OCI-LY7 (cell line): ENCODE data around the gene IQSEC2. TPM values are rescaled to one million over a fixed set of nuclear protein-coding genes. Genes with fewer than 3 reads are reported as not detected.

ENCODE experiments used
- BruUV-seq: library from RNA; stranded (reverse); fragments of 400-500 nt; replicated peaks from 2 replicates; lab custom pipeline; 2021; lab: Mats Ljungman, UMichigan
- CTCF ChIA-PET: fragments of 300-600 bp; sonication (Branson Sonifier 250); formaldehyde crosslinking; loops from one replicate; lab custom pipeline; 2022; ENCODE audit warnings: antibody characterized with exemption; ENCODE audit not compliant: unreplicated experiment; lab: Charles Lee
- POLR2A ChIA-PET: fragments of 300-600 bp; sonication (Branson Sonifier 250); formaldehyde crosslinking; loops from one replicate; lab custom pipeline; 2022; ENCODE audit warnings: antibody characterized with exemption; lab: Charles Lee
- DNase-seq: peaks from one replicate; pipeline ENCODE4 v3.0.0-alpha.2; 2015; ENCODE audit warnings: low spot score
- H2AFZ ChIP-seq: fragments of 200-600 bp; sonication (generic), shearing (Covaris generic); 2 replicates; pipeline ENCODE4 v1.6.1; 2014; ENCODE audit warnings: mild to moderate bottlenecking, antibody characterized with exemption, low read length, moderate library complexity
- H3K27ac ChIP-seq: fragments of 200-600 bp; sonication (generic); 2 replicates; pipeline ENCODE4 v1.5.1; 2014; ENCODE audit warnings: mixed run types, low read depth, mild to moderate bottlenecking, moderate library complexity, low read length, inconsistent platforms; ENCODE audit not compliant: poor library complexity, severe bottlenecking
- H3K36me3 ChIP-seq: fragments of 200-600 bp; sonication (generic); 2 replicates; pipeline ENCODE4 v1.6.1; 2014; ENCODE audit warnings: mild to moderate bottlenecking, antibody characterized with exemption, low read length, moderate library complexity, mixed read lengths; ENCODE audit not compliant: insufficient read depth
- H3K4me1 ChIP-seq: fragments of 200-600 bp; sonication (generic); 2 replicates; pipeline ENCODE4 v1.5.1; 2014; ENCODE audit warnings: mild to moderate bottlenecking, low read length; ENCODE audit not compliant: insufficient read depth, poor library complexity, severe bottlenecking
- H3K4me2 ChIP-seq: fragments of 200-600 bp; sonication (generic); 2 replicates; pipeline ENCODE4 v1.6.1; 2014; ENCODE audit warnings: mild to moderate bottlenecking, low read length
- H3K4me3 ChIP-seq: fragments of 200-600 bp; sonication (generic); 2 replicates; pipeline ENCODE4 v1.5.1; 2014; ENCODE audit warnings: mild to moderate bottlenecking, low read depth, low read length; ENCODE audit not compliant: poor library complexity, severe bottlenecking
- H3K79me2 ChIP-seq: fragments of 200-600 bp; sonication (generic); 2 replicates; pipeline ENCODE4 v1.6.1; 2016; ENCODE audit warnings: low read depth, mild to moderate bottlenecking, low read length, moderate library complexity, mixed read lengths; ENCODE audit not compliant: insufficient read depth
- H3K9me2 ChIP-seq: fragments of 200-600 bp; sonication (generic); 2 replicates; pipeline ENCODE4 v1.6.1; 2016; ENCODE audit warnings: mild to moderate bottlenecking, low read length, mixed read lengths; ENCODE audit not compliant: insufficient read depth
- H3K9me3 ChIP-seq: fragments of 200-600 bp; sonication (generic); 2 replicates; pipeline ENCODE4 v1.6.1; 2014; ENCODE audit warnings: mild to moderate bottlenecking, mixed run types, low read length, mixed read lengths
- H4K20me1 ChIP-seq: fragments of 200-600 bp; sonication (generic); 2 replicates; pipeline ENCODE4 v1.6.1; 2014; ENCODE audit warnings: mild to moderate bottlenecking, antibody characterized with exemption, low read length, moderate library complexity, mixed read lengths; ENCODE audit not compliant: insufficient read depth
- EZH2phosphoT487 ChIP-seq: fragments of 200-600 bp; sonication (generic); IDR thresholded peaks from 2 replicates; pipeline ENCODE4 v1.6.1; 2018; ENCODE audit warnings: low read depth, borderline replicate concordance, mild to moderate bottlenecking, mixed run types, antibody characterized with exemption, low read length, moderate library complexity, mixed read lengths
- intact Hi-C: fragments of 100-400 bp; cut with micrococcal nuclease; formaldehyde crosslinking; loops from one replicate; pipeline ENCODE4 v1.10.0; 2022; ENCODE audit not compliant: unreplicated experiment
- total RNA-seq, 2 experiments: library from RNA; depleted of rRNA in 1 of 2; stranded (reverse); fragments of >200 nt in 1 of 2; shearing (Covaris generic) in 1 of 2; gene quantifications; 2 replicates each; pipeline ENCODE4 v1.2.3, GENCODE V29; 2014 to 2022
- TF ChIP-seq, protein P1 (sequence below): fragments of 200-600 bp; sonication (generic); conservative IDR thresholded peaks from 2 replicates; pipeline ENCODE4 v1.5.1; 2014; ENCODE audit warnings: mild to moderate bottlenecking, antibody characterized with exemption, low read length, moderate library complexity, mixed read lengths

IQSEC2 gene
- total RNA-seq, 2 experiments from 2014 or later, result not detected

DNA sequence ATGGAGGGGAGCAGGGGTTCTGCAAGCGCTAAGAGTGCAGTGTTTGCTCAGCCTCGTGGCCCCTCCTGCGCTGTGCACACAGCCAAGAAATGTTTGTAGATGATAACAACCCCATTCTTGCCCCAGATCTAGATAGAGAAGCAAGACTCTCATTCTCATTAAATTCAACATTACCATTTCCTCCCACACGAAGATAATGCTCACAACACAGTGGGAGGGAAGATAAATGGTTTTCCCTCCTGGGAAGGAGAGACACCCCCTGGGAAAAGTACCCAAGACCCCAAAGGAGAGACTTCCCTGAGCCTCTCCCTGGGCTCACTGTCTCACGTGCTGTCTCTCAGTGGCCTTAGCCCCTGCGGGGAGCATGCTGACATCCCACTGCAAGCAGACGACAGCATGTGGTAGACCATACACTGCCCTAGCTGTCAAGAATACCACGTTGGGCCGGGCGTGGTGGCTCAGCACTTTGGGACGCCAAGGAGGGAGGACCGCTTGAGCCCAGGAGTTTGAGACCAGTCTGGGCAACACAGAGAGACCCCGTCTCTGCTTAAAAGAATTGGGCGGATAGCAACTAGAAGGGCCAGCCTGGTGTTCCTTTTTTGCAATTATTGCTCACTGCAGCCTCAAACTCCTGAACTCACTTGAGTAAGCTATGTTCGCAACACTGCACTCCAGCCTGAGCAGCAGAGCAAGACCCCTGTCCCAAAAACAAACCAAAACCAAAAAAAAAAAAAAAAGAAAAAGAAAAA is 34.9 kb upstream of the IQSEC2 start:
- Histone ChIP-seq H4K20me1 (no peaks in the 10 kb centered on the region), H3K9me3 (no peaks in the 10 kb centered on the region), H3K4me2 (no peak overlapping the region), H3K9me2 (no peaks in the 10 kb centered on the region), H3K4me1 (peaks cover 8% of the 10 kb centered on the region), H3K79me2 (no peaks in the 10 kb centered on the region), H3K36me3 (no peaks in the 10 kb centered on the region), H3K4me3 (no peak overlapping the region), H3K27ac (no peak overlapping the region), H2AFZ (no peak overlapping the region)
- ChIA-PET CTCF (no interaction called here), POLR2A (interaction anchor here (0.7 kb wide), 1 partner anchor 149 kb away, joined by 4 read pairs; no protein-coding TSS in a partner anchor)
- intact Hi-C loops, result loop anchor here (10.0 kb wide), 1 partner anchor 519 kb away; no protein-coding TSS in a partner anchor
- TF ChIP-seq, protein P1, sequence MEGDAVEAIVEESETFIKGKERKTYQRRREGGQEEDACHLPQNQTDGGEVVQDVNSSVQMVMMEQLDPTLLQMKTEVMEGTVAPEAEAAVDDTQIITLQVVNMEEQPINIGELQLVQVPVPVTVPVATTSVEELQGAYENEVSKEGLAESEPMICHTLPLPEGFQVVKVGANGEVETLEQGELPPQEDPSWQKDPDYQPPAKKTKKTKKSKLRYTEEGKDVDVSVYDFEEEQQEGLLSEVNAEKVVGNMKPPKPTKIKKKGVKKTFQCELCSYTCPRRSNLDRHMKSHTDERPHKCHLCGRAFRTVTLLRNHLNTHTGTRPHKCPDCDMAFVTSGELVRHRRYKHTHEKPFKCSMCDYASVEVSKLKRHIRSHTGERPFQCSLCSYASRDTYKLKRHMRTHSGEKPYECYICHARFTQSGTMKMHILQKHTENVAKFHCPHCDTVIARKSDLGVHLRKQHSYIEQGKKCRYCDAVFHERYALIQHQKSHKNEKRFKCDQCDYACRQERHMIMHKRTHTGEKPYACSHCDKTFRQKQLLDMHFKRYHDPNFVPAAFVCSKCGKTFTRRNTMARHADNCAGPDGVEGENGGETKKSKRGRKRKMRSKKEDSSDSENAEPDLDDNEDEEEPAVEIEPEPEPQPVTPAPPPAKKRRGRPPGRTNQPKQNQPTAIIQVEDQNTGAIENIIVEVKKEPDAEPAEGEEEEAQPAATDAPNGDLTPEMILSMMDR, result no peak
- TF ChIP-seq EZH2phosphoT487, result no peak
- no TSS peak for BruUV-seq
- DNase-seq, result no peak

DNA sequence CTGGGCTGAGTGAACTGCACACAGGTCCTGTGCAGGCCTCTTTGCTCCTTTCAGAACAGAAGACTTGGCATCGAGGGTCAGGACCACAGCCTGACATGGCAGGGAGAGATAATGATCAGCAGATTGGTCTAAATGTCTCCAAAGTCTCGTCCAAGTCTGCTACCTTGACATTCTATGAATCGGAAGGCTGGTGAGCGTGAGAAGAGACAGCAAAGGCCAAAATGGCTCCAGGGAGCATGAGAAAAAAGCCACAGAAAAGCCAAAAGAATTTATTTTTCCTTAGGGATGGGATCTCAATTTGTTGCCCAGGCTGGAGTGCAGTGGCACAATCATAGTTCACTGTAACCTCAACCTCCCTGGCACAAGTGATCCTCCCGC is 32.3 kb upstream of the IQSEC2 start:
- intact Hi-C loops, result loop anchor here (1.0 to 10.0 kb wide), 2 partner anchors 169 to 521 kb away; no protein-coding TSS in a partner anchor
- H3K4me1 ChIP-seq, result peaks cover 8% of the 10 kb centered on the region
- no peaks in the 10 kb centered on the region for H3K9me2 ChIP-seq
- no peak overlapping the region for H3K4me3 ChIP-seq
- no peaks in the 10 kb centered on the region for H3K9me3 ChIP-seq
- ChIA-PET POLR2A (no interaction called here), CTCF (interaction anchor here (0.6 to 1.5 kb wide), 7 partner anchors 8 to 287 kb away, joined by 3 to 5 read pairs (median 3); no protein-coding TSS in a partner anchor)
- H3K79me2 ChIP-seq, result no peaks in the 10 kb centered on the region
- H4K20me1 ChIP-seq, result no peaks in the 10 kb centered on the region
- no TSS peak for BruUV-seq
- H3K27ac ChIP-seq, result no peak overlapping the region
- no peaks in the 10 kb centered on the region for H3K36me3 ChIP-seq
- H2AFZ ChIP-seq, result peak overlapping the region; percentile 93
- no peak for DNase-seq
- TF ChIP-seq EZH2phosphoT487, result no peak
- TF ChIP-seq, protein P1, result no peak
- 0 out of 2 replicates have a peak overlapping the region, but pooled peaks have one; percentile 28 for H3K4me2 ChIP-seq
